Activated CD8-positive, alpha-beta memory T cell treated with anti-CD3 and anti-CD28 coated beads, Interleukin-2, amount 10 ng/mL, durations not matched to agents 7 days and 5 days (primary cell): ENCODE results near the gene NKIRAS2. TPM values are rescaled to one million over a fixed set of nuclear protein-coding genes. Genes with fewer than 3 reads are reported as not detected.
"Not testable (repeated sequence)": the region's sequence is repeated elsewhere in the genome, so short reads cannot be mapped to it uniquely, and the experiment has no call there.

Source experiments
- ATAC-seq: fragments of 150-1000 bp; cut with Tn5 transposase; one replicate; pipeline ENCODE4 v1.10.0; 2021; ENCODE audit warnings: moderate library complexity
- CTCF ChIA-PET: fragments of 350-600 bp; sonication (Branson Sonifier 250); formaldehyde crosslinking; loops from one replicate; lab custom pipeline; 2021; ENCODE audit warnings: antibody characterized with exemption; lab: Charles Lee
- DNase-seq: peaks from one replicate; pipeline ENCODE4 v3.0.0-alpha.2; 2020
- H3K27ac Mint-ChIP-seq: one replicate; pipeline ENCODE4 v1.8.0; 2021; ENCODE audit warnings: mild to moderate bottlenecking, mixed read lengths
- H3K27me3 Mint-ChIP-seq: one replicate; pipeline ENCODE4 v1.8.0; 2021; ENCODE audit warnings: mixed read lengths
- H3K36me3 Mint-ChIP-seq: one replicate; pipeline ENCODE4 v1.8.0; 2021; ENCODE audit warnings: mild to moderate bottlenecking, mixed read lengths
- H3K4me1 Mint-ChIP-seq: one replicate; pipeline ENCODE4 v1.8.0; 2021; ENCODE audit warnings: mixed read lengths
- H3K4me3 Mint-ChIP-seq: one replicate; pipeline ENCODE4 v1.8.0; 2021; ENCODE audit warnings: mild to moderate bottlenecking, moderate library complexity, mixed read lengths
- H3K9me3 Mint-ChIP-seq: one replicate; pipeline ENCODE4 v1.8.0; 2022; ENCODE audit warnings: low read depth, mixed read lengths
- total RNA-seq, 2 experiments: library from RNA; stranded (reverse); gene quantifications; one replicate each; pipeline ENCODE4 v1.2.3, GENCODE V29; 2021

NKIRAS2 gene
- total RNA-seq, 2 experiments from 2014 or later, result 21.0 to 23.7 TPM

- no peaks in the 10 kb centered on the region for H3K27me3 Mint-ChIP-seq
- CTCF ChIA-PET, result interaction anchor here (1.0 kb wide), 1 partner anchor 21 kb away, joined by 3 read pairs; no protein-coding TSS in a partner anchor
- peaks cover 20% of the 10 kb centered on the region for H3K4me1 Mint-ChIP-seq
- peak overlapping the region; percentile 4 for H3K27ac Mint-ChIP-seq
- no peak for ATAC-seq
- no peak for DNase-seq
- H3K9me3 Mint-ChIP-seq, result no peaks in the 10 kb centered on the region
- H3K4me3 Mint-ChIP-seq, result no peak overlapping the region
- H3K36me3 Mint-ChIP-seq, result peaks cover 34% of the 10 kb centered on the region
These were observed 17.0 kb upstream of the NKIRAS2 start for GRCh38 chr17:42002792-42003301.

DNA sequence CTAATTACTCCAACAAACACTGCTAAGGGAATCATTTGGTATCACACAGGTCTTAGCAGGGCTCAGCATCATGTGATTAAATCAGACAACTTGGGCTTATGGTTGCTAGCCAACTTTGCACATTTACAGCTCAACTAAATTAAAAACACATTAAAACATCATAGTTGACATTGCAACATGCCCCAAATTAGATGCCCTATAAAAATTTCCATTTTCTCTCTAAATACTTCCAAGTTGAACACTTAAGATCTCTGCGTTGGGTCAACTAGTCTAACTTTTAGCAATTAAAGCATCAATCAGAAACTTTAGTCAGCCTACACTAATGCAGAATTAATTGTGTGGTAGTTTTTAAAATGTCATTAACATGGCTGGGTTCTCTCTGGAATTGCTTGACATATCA is 14.7 kb upstream of the NKIRAS2 start:
- no peak for ATAC-seq
- Mint-ChIP-seq H3K27me3 (no peaks in the 10 kb centered on the region), H3K27ac (no peak overlapping the region), H3K9me3 (no peaks in the 10 kb centered on the region), H3K4me3 (no peak overlapping the region), H3K36me3 (peaks cover 32% of the 10 kb centered on the region), H3K4me1 (peaks cover 28% of the 10 kb centered on the region)
- CTCF ChIA-PET, result interaction anchor here (1.1 to 1.8 kb wide), 4 partner anchors 10 to 176 kb away, joined by 3 to 6 read pairs (median 4); partner anchors contain the start of genes DNAJC7 and KCNH4
- no peak for DNase-seq

DNA sequence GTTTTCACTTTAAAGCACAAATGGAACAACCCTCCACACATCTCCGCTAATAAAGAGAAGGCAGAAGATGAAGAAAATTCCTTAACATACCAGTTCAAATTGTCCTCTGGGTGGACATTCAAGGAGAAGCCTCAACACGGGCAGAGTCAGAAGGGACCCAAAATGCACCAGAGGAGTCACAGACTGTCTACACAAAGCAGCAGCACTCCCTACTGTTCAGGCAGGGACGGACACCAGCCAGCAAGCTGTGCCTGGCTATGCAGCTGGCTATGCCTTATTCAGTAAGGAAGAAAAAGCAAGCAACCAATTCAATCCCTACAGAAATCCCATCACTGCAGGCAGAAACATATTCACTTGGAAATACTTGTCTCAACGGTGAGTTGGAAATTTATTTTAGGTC is 10.7 kb upstream of the NKIRAS2 start:
- DNase-seq (no peak), ATAC-seq (no peak)
- no peak overlapping the region for H3K27ac Mint-ChIP-seq
- no peaks in the 10 kb centered on the region for H3K27me3 Mint-ChIP-seq
- peaks cover 50% of the 10 kb centered on the region for H3K4me1 Mint-ChIP-seq
- no peaks in the 10 kb centered on the region for H3K9me3 Mint-ChIP-seq
- CTCF ChIA-PET, result interaction anchor here (0.7 to 1.0 kb wide), 4 partner anchors 11 to 76 kb away, joined by 3 to 4 read pairs (median 3); partner anchors contain the start of gene NKIRAS2
- no peak overlapping the region for H3K4me3 Mint-ChIP-seq
- H3K36me3 Mint-ChIP-seq, result peaks cover 26% of the 10 kb centered on the region

DNA sequence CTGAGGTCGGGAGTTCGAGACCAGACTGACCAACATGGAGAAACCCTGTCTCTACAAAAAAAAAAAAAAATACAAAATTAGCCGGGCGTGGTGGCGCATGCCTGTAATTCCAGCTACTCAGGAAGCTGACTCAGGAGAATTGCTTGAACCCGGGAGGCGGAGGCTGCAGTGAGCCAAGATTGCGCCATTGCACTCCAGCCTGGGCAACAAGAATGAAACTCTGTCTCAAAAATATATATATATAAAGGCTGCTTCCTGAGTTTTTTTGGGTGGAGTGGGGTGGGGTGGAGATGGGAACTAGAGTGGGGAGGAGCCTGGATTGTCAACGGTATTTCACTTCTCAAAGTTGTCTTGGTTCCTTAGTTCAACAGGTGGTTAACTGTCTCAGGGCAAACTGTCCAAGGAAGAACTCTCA is 9.6 kb upstream of the NKIRAS2 start:
- DNase-seq, CTCF ChIA-PET, H3K27ac Mint-ChIP-seq, ATAC-seq, H3K27me3 Mint-ChIP-seq, H3K9me3 Mint-ChIP-seq, H3K4me3 Mint-ChIP-seq: not testable (repeated sequence)
- Mint-ChIP-seq H3K36me3 (peaks cover 26% of the 10 kb centered on the region), H3K4me1 (peaks cover 47% of the 10 kb centered on the region)

DNA sequence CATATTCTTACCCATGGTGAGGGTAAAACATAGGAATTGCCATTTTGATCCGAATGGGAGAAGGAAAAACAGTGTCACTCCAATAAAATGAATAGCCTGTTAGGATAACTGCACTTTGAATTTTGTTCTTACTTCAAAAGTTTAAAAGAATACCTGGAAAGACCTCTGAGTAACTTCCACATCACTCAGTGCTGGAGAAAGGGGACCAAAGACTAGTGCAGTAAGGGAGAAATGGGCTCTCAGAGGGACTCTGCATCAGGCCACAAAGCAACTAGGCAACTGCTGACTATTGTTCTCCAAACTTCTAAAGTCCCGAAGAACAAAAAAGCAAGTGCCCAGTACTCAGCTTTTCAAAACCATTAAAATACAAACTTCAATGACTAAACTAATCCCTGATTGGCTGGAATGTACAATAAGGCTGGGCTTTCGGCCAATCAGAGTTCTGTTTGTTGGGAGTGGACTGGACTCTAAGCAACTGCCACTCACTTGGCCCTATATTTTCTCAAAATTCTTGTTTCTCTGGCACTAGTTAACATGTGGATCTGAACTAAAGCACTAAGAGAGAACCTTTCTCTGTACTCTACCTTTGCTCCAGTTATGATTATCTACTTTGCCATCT is 8.9 kb upstream of the NKIRAS2 start:
- Mint-ChIP-seq H3K4me1 (peaks cover 53% of the 10 kb centered on the region), H3K9me3 (no peaks in the 10 kb centered on the region), H3K27ac (no peak overlapping the region), H3K27me3 (no peaks in the 10 kb centered on the region), H3K4me3 (no peak overlapping the region), H3K36me3 (peaks cover 26% of the 10 kb centered on the region)
- ATAC-seq (no peak), DNase-seq (no peak)
- CTCF ChIA-PET, result no interaction called here

- peaks cover 24% of the 10 kb centered on the region for H3K36me3 Mint-ChIP-seq
- DNase-seq, H3K9me3 Mint-ChIP-seq, H3K4me3 Mint-ChIP-seq, ATAC-seq, H3K27me3 Mint-ChIP-seq, H3K27ac Mint-ChIP-seq: not testable (repeated sequence)
- CTCF ChIA-PET, result interaction anchor here (1.0 to 2.2 kb wide), 2 partner anchors 12 to 13 kb away, joined by 4 to 7 read pairs; no protein-coding TSS in a partner anchor
- H3K4me1 Mint-ChIP-seq, result peaks cover 54% of the 10 kb centered on the region
These were observed 7.5 kb upstream of the NKIRAS2 start for GRCh38 chr17:42012363-42012762.

DNA sequence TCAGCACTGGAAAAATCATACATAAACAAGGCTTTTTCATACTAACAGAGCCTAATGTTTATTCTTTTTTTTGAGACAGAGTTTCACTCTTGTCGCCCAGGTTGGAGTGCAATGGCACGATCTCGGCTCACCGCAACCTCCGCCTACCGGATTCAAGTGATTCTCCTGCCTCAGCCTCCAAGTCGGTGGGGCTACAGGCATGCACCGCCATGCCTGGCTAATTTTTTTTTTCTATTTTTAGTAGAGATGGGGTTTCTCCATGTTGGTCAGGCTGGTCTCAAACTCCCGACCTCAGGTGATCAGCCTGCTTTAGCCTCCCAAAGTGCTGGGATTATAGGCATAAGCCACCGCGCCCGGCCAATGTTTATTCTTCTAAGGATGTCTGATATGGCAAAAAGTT is 6.2 kb upstream of the NKIRAS2 start:
- H3K4me3 Mint-ChIP-seq, H3K9me3 Mint-ChIP-seq, ATAC-seq, H3K27me3 Mint-ChIP-seq, DNase-seq: not testable (repeated sequence)
- CTCF ChIA-PET, result interaction anchor here (2.2 kb wide), 1 partner anchor 12 kb away, joined by 7 read pairs; no protein-coding TSS in a partner anchor
- Mint-ChIP-seq H3K4me1 (peaks cover 65% of the 10 kb centered on the region), H3K36me3 (peaks cover 24% of the 10 kb centered on the region), H3K27ac (peak overlapping the region; percentile 10)

- Mint-ChIP-seq H3K27ac (peak overlapping the region; percentile 96), H3K4me1 (peaks cover 64% of the 10 kb centered on the region), H3K9me3 (no peaks in the 10 kb centered on the region), H3K36me3 (peaks cover 11% of the 10 kb centered on the region), H3K27me3 (no peaks in the 10 kb centered on the region), H3K4me3 (peak overlapping the region; percentile 93)
- CTCF ChIA-PET, result interaction anchor here (0.9 to 7.7 kb wide), 15 partner anchors 9 to 165 kb away, joined by 3 to 87 read pairs (median 4); partner anchors contain the start of genes ACLY, CNP, DHX58 and ODAD4
- ATAC-seq, result no peak
- DNase-seq, result peak; percentile 53
These were observed 3.5 kb upstream of the NKIRAS2 start for GRCh38 chr17:42016411-42016831.

GRCh38 chr17:42016941-42017865 is 2.7 kb upstream of the NKIRAS2 start, which contains the start of gene DNAJC7:
Gene DNAJC7 (minus strand): TSS chr17:42017439. CDS start chr17:42017416, 23 bp downstream.
- Mint-ChIP-seq H3K27me3 (no peaks in the 10 kb centered on the region), H3K4me1 (peaks cover 62% of the 10 kb centered on the region), H3K27ac (peak within 1 kb of the TSS; percentile 96), H3K36me3 (peaks cover 12% of the 10 kb centered on the region), H3K4me3 (peak within 1 kb of the TSS; percentile 93), H3K9me3 (no peaks in the 10 kb centered on the region)
- DNase-seq (peak; percentile 94), ATAC-seq (peak; percentile 83)
- CTCF ChIA-PET, result interaction anchor here (0.8 to 7.7 kb wide), 23 partner anchors 8 to 386 kb away, joined by 3 to 87 read pairs (median 5); partner anchors contain the start of genes ACLY, CNP, DHX58 and HCRT

- peak; percentile 7 for ATAC-seq
These were observed 2.1 kb upstream of the NKIRAS2 start for GRCh38 chr17:42017866-42018200.

DNA sequence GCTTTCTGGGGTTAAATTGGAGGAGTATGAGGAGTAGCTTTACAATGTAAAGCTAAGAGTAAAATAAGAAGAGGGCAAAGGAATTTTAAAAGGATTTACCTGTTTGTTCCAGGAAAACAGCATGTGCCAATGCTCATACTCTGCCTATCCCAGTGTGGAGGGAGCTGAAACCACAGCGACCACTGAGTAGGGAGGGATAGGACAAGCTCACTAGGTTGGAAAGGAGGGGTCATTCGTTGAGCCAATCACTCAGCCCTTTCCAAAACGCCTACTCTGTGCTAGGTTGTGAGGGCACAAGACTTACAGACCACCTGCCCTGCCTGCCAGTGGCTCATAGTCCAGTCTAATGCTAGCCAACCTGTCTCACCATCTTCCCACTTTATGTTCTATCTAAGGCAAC is 1.6 kb upstream of the NKIRAS2 start:
- H3K36me3 Mint-ChIP-seq, result peaks cover 12% of the 10 kb centered on the region
- no peak for ATAC-seq
- H3K4me3 Mint-ChIP-seq, result peak overlapping the region; percentile 93
- no peak for DNase-seq
- H3K9me3 Mint-ChIP-seq, result no peaks in the 10 kb centered on the region
- H3K27me3 Mint-ChIP-seq, result no peaks in the 10 kb centered on the region
- CTCF ChIA-PET, result interaction anchor here (0.8 to 7.7 kb wide), 19 partner anchors 8 to 385 kb away, joined by 3 to 87 read pairs (median 4); partner anchors contain the start of genes ACLY, CNP, DHX58 and HCRT
- peak overlapping the region; percentile 96 for H3K27ac Mint-ChIP-seq
- peaks cover 58% of the 10 kb centered on the region for H3K4me1 Mint-ChIP-seq

More at GRCh38 chr17:42017866-42018200, 2.1 kb upstream of the NKIRAS2 start:
- H3K27ac Mint-ChIP-seq, result peak overlapping the region; percentile 96
- peaks cover 15% of the 10 kb centered on the region for H3K36me3 Mint-ChIP-seq
- H3K9me3 Mint-ChIP-seq, result no peaks in the 10 kb centered on the region
- peaks cover 61% of the 10 kb centered on the region for H3K4me1 Mint-ChIP-seq
- no peaks in the 10 kb centered on the region for H3K27me3 Mint-ChIP-seq
- CTCF ChIA-PET, result interaction anchor here (0.8 to 7.7 kb wide), 26 partner anchors 7 to 385 kb away, joined by 3 to 87 read pairs (median 4); partner anchors contain the start of genes ACLY, CNP, DHX58 and HCRT
- no peak for DNase-seq
- H3K4me3 Mint-ChIP-seq, result peak overlapping the region; percentile 93

- H3K4me1 Mint-ChIP-seq, result peaks cover 54% of the 10 kb centered on the region
- peaks cover 15% of the 10 kb centered on the region for H3K36me3 Mint-ChIP-seq
- H3K4me3 Mint-ChIP-seq, result peak overlapping the region; percentile 93
- ATAC-seq (no peak), DNase-seq (no peak)
- H3K27me3 Mint-ChIP-seq, result no peaks in the 10 kb centered on the region
- peak overlapping the region; percentile 53 for H3K27ac Mint-ChIP-seq
- CTCF ChIA-PET, result interaction anchor here (1.0 to 7.7 kb wide), 19 partner anchors 31 to 230 kb away, joined by 3 to 87 read pairs (median 5); partner anchors contain the start of genes ACLY, CNP, DHX58 and HCRT
- no peaks in the 10 kb centered on the region for H3K9me3 Mint-ChIP-seq
These were observed 902 bp upstream of the NKIRAS2 start for GRCh38 chr17:42018988-42019387.
